ENCODE results near the gene TACC2. TPM values are rescaled to one million over a fixed set of nuclear protein-coding genes. Genes with fewer than 3 reads are reported as not detected.

Gene TACC2
- total RNA-seq, 8 experiments from 2014 or later = 14.0 to 63.3 (median 31.9) TPM

Other genes with a start within 250 kb of the TACC2 start
- 10 to 100 TPM; 23.9 to 36.9 (median 31.7) TPM for gene ATE1, start 61.1 kb upstream of the TACC2 start, total RNA-seq
- gene NSMCE4A, start 13.9 kb upstream of the TACC2 start, total RNA-seq = 10 to 100 TPM; 19.9 to 44.8 (median 23.7) TPM